K562 (cell line): ENCODE results near the gene ADAMTS20.

Experiments
- BHLHE40 ChIP-seq: IDR thresholded peaks from 2 replicates; pipeline ENCODE4 v1.6.1; 2011; ENCODE audit warnings: low read length, improper control_type of control experiment
- FOXK1 ChIP-seq: sonication (generic); formaldehyde crosslinking; IDR thresholded peaks from 2 replicates; pipeline ENCODE4 v1.8.0; 2022; ENCODE audit warnings: missing genetic modification reagents, mild to moderate bottlenecking, borderline replicate concordance
- KLF16 ChIP-seq: IDR thresholded peaks from 2 replicates; pipeline ENCODE4 v1.6.1; 2016; ENCODE audit warnings: antibody characterized with exemption
- NR1H2 ChIP-seq: sonication (generic); formaldehyde crosslinking; IDR thresholded peaks from 2 replicates; pipeline ENCODE4 v1.4.0; 2020; ENCODE audit warnings: mild to moderate bottlenecking, missing genetic modification reagents
- TF ChIP-seq, protein P1 (sequence below), 3 experiments: IDR thresholded peaks in 2 of 3; conservative IDR thresholded peaks in 1 of 3; 2 replicates each; pipeline ENCODE4 v1.5.1; 2011 to 2012; ENCODE audit warnings: low read length in 3 of 3, mild to moderate bottlenecking in 3 of 3, control low read depth in 2 of 3, improper control_type of control experiment in 1 of 3, inconsistent platforms in 1 of 3, low read depth in 1 of 3, mixed read lengths in 1 of 3, moderate library complexity in 1 of 3; ENCODE audit not compliant: insufficient read depth in 2 of 3
- TF ChIP-seq, protein P2 (sequence below): fragments of 250-450 bp; sonication (Bioruptor Pico); IDR thresholded peaks from 2 replicates; pipeline ENCODE4 v1.4.0; 2020; ENCODE audit warnings: mild to moderate bottlenecking, moderate library complexity

DNA sequence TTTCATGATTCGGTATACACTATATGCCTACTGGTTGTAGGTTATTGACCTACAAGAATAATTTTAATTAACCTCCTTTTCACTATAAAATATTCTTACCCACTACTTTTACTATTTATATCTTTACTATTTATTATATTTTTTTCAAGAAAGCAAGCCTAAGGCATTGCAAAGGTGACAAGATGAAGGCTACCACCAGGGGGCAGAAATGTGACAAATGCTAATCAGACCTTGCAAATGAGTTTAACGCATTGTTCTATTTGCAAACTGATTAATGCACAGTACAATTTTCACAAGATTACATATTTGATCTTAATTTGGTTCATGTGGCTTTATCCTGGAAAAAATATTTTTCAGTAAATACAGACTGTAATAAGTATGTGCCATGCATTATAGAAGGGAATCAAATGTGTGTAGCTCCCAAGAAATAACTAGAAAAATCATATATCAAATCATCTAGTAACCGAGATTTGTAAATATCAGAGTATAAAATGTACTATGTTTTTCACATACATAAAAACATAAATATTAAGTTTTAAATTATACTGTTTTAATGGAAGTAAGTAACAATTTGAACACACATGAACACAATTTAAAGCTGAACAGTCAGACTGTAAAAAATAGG, 107.0 kb downstream of the ADAMTS20 start:
- TF ChIP-seq NR1H2 (CRISPR knock-in tag) (no peak), KLF16 (no peak), FOXK1 (CRISPR knock-in tag) (no peak), BHLHE40 (no peak)
- TF ChIP-seq, protein P1, sequence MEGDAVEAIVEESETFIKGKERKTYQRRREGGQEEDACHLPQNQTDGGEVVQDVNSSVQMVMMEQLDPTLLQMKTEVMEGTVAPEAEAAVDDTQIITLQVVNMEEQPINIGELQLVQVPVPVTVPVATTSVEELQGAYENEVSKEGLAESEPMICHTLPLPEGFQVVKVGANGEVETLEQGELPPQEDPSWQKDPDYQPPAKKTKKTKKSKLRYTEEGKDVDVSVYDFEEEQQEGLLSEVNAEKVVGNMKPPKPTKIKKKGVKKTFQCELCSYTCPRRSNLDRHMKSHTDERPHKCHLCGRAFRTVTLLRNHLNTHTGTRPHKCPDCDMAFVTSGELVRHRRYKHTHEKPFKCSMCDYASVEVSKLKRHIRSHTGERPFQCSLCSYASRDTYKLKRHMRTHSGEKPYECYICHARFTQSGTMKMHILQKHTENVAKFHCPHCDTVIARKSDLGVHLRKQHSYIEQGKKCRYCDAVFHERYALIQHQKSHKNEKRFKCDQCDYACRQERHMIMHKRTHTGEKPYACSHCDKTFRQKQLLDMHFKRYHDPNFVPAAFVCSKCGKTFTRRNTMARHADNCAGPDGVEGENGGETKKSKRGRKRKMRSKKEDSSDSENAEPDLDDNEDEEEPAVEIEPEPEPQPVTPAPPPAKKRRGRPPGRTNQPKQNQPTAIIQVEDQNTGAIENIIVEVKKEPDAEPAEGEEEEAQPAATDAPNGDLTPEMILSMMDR (IDR thresholded peaks at IDR 0.05 in 2 of 3, conservative IDR thresholded peaks at IDR 0.05 in 1 of 3; ENCODE audit: insufficient read depth in 2 of 3, low read depth in 1 of 3, low read length in 3 of 3): peak; percentile 30 to 54 (median 46); a peak in 5 of 6 replicates
- TF ChIP-seq, protein P2, sequence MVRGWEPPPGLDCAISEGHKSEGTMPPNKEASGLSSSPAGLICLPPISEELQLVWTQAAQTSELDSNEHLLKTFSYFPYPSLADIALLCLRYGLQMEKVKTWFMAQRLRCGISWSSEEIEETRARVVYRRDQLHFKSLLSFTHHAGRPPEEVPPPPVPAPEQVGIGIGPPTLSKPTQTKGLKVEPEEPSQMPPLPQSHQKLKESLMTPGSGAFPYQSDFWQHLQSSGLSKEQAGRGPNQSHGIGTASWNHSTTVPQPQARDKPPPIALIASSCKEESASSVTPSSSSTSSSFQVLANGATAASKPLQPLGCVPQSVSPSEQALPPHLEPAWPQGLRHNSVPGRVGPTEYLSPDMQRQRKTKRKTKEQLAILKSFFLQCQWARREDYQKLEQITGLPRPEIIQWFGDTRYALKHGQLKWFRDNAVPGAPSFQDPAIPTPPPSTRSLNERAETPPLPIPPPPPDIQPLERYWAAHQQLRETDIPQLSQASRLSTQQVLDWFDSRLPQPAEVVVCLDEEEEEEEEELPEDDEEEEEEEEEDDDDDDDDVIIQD (CRISPR knock-in tag): no peak
